ENCODE measurements around the gene HIVEP1. TPM values are rescaled to one million over a fixed set of nuclear protein-coding genes. Genes with fewer than 3 reads are reported as not detected.

The HIVEP1 gene
- polyA plus RNA-seq, 3 donors, result 1.7 to 8.7 (median 2.7) TPM

GRCh38 chr6:12013307-12013719 lies 1.2 kb downstream of the HIVEP1 start:
- Mint-ChIP-seq H3K27ac (peak overlapping the region; percentile 85 to 97 (median 93)), H3K4me3 (peak overlapping the region; percentile 96 to 99), H3K27me3 (ENCODE audit: low read depth in 3 of 3) (peaks cover 2 to 6% (median 5%) of the 10 kb centered on the region in 3 donors), H3K4me1 (peaks cover 30% of the 10 kb centered on the region), H3K36me3 (peaks cover 30 to 33% of the 10 kb centered on the region in 2 donors), H3K9me3 (peaks cover 0 to 17% (median 10%) of the 10 kb centered on the region in 7 donors)
- peaks cover 0 to 6% of the 10 kb centered on the region in 2 donors for H3K9me3 ChIP-seq (replicated peaks in 1 of 2; ENCODE audit: control insufficient read depth in 1 of 2, insufficient read depth in 1 of 2, low read length in 2 of 2)
- peak overlapping the region; percentile 81 for H3K4me2 ChIP-seq (replicated peaks; ENCODE audit: extremely low read depth, low read length, poor library complexity, severe bottlenecking)
- H3K9ac ChIP-seq (ENCODE audit: insufficient read depth, low read length, poor library complexity, severe bottlenecking), result peak overlapping the region; percentile 88
- H3K79me2 ChIP-seq (ENCODE audit: insufficient read depth, low read length), result peaks cover 9% of the 10 kb centered on the region
- intact Hi-C loops (cut with micrococcal nuclease), result loop anchor here (5.0 kb wide), 1 partner anchor 36 kb away; no protein-coding TSS in a partner anchor
- peaks cover 5 to 27% of the 10 kb centered on the region in 2 donors for H3K36me3 ChIP-seq (replicated peaks in 1 of 2; ENCODE audit: control insufficient read depth in 1 of 2, insufficient read depth in 2 of 2, low read length in 2 of 2)
- H3K4me1 ChIP-seq (ENCODE audit: control insufficient read depth in 1 of 2, insufficient read depth in 2 of 2, low read length in 2 of 2), result peaks cover 17 to 26% of the 10 kb centered on the region in 2 donors
- no peak for TF ChIP-seq CTCF (IDR thresholded peaks at IDR 0.05)
- WGBS (ENCODE audit: insufficient coverage), result no CpG with 5 or more reads among the region's 13 CpGs
- H3K27me3 ChIP-seq (ENCODE audit: control insufficient read depth in 2 of 2, insufficient read depth in 2 of 2, low read length in 2 of 2), result no peaks in the 10 kb centered on the region
- no peak overlapping the region for H2AFZ ChIP-seq (ENCODE audit: insufficient read depth, low read depth, low read length, poor library complexity, severe bottlenecking)
- H4K20me1 ChIP-seq (ENCODE audit: insufficient read depth, low read length), result peaks cover 4% of the 10 kb centered on the region
- peak overlapping the region; percentile 75 to 95 (median 86) for H3K4me3 ChIP-seq (replicated peaks in 1 of 3; ENCODE audit: low read depth in 2 of 3, low read length in 3 of 3)
- peak overlapping the region; percentile 46 to 92 for H3K27ac ChIP-seq (ENCODE audit: low read depth in 1 of 2, low read length in 2 of 2)
- no peak for DNase-seq

GRCh38 chr6:12014027-12014872 lies 2.1 kb downstream of the HIVEP1 start:
- H3K27ac ChIP-seq (ENCODE audit: low read depth in 1 of 2, low read length in 2 of 2), result no peak overlapping the region
- Mint-ChIP-seq H3K4me1 (peaks cover 27% of the 10 kb centered on the region), H3K27ac (peak overlapping the region in 2 of 7 donors; percentile 41 to 97), H3K4me3 (peak overlapping the region in 1 of 2 donors; percentile 96), H3K9me3 (peaks cover 0 to 17% (median 10%) of the 10 kb centered on the region in 7 donors), H3K27me3 (ENCODE audit: low read depth in 3 of 3) (peaks cover 1 to 3% (median 2%) of the 10 kb centered on the region in 3 donors), H3K36me3 (peaks cover 37 to 42% of the 10 kb centered on the region in 2 donors)
- DNase-seq, result no peak
- H3K36me3 ChIP-seq (replicated peaks in 1 of 2; ENCODE audit: control insufficient read depth in 1 of 2, insufficient read depth in 2 of 2, low read length in 2 of 2), result peaks cover 5 to 31% of the 10 kb centered on the region in 2 donors
- no peak overlapping the region for H2AFZ ChIP-seq (ENCODE audit: insufficient read depth, low read depth, low read length, poor library complexity, severe bottlenecking)
- intact Hi-C loops (cut with micrococcal nuclease), result loop anchor here (5.0 kb wide), 1 partner anchor 37 kb away; no protein-coding TSS in a partner anchor
- H3K4me2 ChIP-seq (replicated peaks; ENCODE audit: extremely low read depth, low read length, poor library complexity, severe bottlenecking), result no peak overlapping the region
- H3K79me2 ChIP-seq (ENCODE audit: insufficient read depth, low read length), result peaks cover 9% of the 10 kb centered on the region
- peaks cover 4% of the 10 kb centered on the region for H4K20me1 ChIP-seq (ENCODE audit: insufficient read depth, low read length)
- H3K4me3 ChIP-seq (replicated peaks in 1 of 3; ENCODE audit: low read depth in 2 of 3, low read length in 3 of 3), result peak overlapping the region in 1 of 3 experiments; percentile 86
- H3K9ac ChIP-seq (ENCODE audit: insufficient read depth, low read length, poor library complexity, severe bottlenecking), result no peak overlapping the region
- peaks cover 13 to 23% of the 10 kb centered on the region in 2 donors for H3K4me1 ChIP-seq (ENCODE audit: control insufficient read depth in 1 of 2, insufficient read depth in 2 of 2, low read length in 2 of 2)
- WGBS (ENCODE audit: insufficient coverage), result 92% methylated on average over 2 of the region's 8 CpGs
- TF ChIP-seq CTCF (IDR thresholded peaks at IDR 0.05), result no peak
- no peaks in the 10 kb centered on the region for H3K27me3 ChIP-seq (ENCODE audit: control insufficient read depth in 2 of 2, insufficient read depth in 2 of 2, low read length in 2 of 2)
- peaks cover 0 to 6% of the 10 kb centered on the region in 2 donors for H3K9me3 ChIP-seq (replicated peaks in 1 of 2; ENCODE audit: control insufficient read depth in 1 of 2, insufficient read depth in 1 of 2, low read length in 2 of 2)
